ENCODE results near the gene PPP1R14B.
A peak's percentile ranks its signal among the peaks of the same experiment; 100 is the strongest.

DNA sequence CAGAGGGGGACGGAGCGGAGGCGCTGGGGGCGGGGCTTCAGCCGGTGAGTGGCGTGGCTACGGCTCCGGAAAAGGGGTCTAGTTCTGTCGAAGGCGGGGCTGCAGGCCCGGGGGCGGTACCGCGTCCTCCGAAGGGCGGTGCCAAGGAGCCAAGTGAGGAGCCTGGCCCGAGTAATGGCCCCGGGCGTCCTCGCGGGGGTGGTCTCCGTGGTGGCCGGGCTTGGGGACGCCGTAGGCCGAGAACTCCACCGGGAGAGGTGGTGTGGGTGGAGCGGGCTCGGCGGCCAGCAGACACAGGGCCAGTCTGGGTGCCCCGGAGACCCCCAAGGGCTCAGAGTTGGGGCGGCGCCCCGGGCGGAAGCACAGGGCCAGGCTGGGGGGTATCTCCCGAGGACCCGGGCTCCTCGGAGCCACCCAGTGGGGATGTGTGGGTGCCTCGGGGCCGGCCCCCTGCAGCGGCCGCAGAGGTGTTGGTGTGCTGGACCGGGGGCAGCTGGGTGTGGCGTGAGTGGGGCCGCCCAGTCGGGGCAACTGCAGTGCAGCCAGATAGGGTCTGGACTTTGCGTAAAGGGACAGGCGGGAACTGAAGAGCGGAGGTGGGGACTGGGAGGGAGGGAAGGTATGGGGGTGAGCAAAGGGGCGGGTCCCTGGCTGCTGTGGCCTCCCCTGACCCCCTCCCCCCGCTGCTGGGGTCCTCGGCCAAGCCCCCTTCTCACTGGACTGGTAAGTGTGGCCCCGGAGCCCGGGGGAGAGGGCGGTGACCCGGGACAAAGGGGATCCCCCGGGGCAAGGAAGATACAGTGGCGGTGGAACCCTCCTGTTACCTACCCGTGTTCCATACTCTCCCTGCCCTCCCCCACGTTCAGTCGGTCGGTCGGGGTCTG, 5.0 kb downstream of the PPP1R14B start:
- TF ChIP-seq CTCF (IDR thresholded peaks at IDR 0.05), result peak in 2 of 4 experiments; percentile 16 to 22
- peak; percentile 53 to 71 for TF ChIP-seq POLR2A (IDR thresholded peaks at IDR 0.05)

Measured in uterus (tissue), 2 donors.